Tibial nerve (tissue), 4 donors: Measurements from ENCODE around the gene B4GALT5.
"Not testable (repeated sequence)": the region's sequence is repeated elsewhere in the genome, so short reads cannot be mapped to it uniquely, and the experiment has no call there.

Experiments
- EP300 ChIP-seq, 2 donors: sonication (generic); formaldehyde crosslinking; IDR thresholded peaks; one replicate each; pipeline ENCODE4 v1.6.1; 2017; ENCODE audit warnings: antibody characterized with exemption in 2 of 2, mild to moderate bottlenecking in 1 of 2
- POLR2A ChIP-seq, 2 donors: fragments of 450-650 bp; IDR thresholded peaks; one replicate each; pipeline ENCODE4 v1.6.1; 2017; ENCODE audit warnings: antibody characterized with exemption in 2 of 2, mild to moderate bottlenecking in 2 of 2, moderate library complexity in 2 of 2
- TF ChIP-seq, protein P1 (sequence below), 5 experiments: fragments of 200-600 bp in 3 of 5; fragments of 450-650 bp in 2 of 5; sonication (generic) in 3 of 5; IDR thresholded peaks; one replicate each; pipeline ENCODE4 v1.5.1; 2016 to 2019; ENCODE audit warnings: antibody characterized with exemption in 5 of 5, mild to moderate bottlenecking in 3 of 5, moderate library complexity in 2 of 5

- TF ChIP-seq, protein P1, sequence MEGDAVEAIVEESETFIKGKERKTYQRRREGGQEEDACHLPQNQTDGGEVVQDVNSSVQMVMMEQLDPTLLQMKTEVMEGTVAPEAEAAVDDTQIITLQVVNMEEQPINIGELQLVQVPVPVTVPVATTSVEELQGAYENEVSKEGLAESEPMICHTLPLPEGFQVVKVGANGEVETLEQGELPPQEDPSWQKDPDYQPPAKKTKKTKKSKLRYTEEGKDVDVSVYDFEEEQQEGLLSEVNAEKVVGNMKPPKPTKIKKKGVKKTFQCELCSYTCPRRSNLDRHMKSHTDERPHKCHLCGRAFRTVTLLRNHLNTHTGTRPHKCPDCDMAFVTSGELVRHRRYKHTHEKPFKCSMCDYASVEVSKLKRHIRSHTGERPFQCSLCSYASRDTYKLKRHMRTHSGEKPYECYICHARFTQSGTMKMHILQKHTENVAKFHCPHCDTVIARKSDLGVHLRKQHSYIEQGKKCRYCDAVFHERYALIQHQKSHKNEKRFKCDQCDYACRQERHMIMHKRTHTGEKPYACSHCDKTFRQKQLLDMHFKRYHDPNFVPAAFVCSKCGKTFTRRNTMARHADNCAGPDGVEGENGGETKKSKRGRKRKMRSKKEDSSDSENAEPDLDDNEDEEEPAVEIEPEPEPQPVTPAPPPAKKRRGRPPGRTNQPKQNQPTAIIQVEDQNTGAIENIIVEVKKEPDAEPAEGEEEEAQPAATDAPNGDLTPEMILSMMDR (IDR thresholded peaks at IDR 0.05), result not testable (repeated sequence)
- not testable (repeated sequence) for TF ChIP-seq EP300, POLR2A (IDR thresholded peaks at IDR 0.05)
Measured at GRCh38 chr20:49628280-49628679, 85.4 kb downstream of the B4GALT5 start.
